Endodermal cell (in vitro differentiated cells): ENCODE measurements around the gene GRM5. TPM values are rescaled to one million over a fixed set of nuclear protein-coding genes. Genes with fewer than 3 reads are reported as not detected.
"Not testable (repeated sequence)": the region's sequence is repeated elsewhere in the genome, so short reads cannot be mapped to it uniquely, and the experiment has no call there.

Experiments
- DNase-seq: peaks from one replicate; pipeline ENCODE4 v3.0.0-alpha.2; 2017
- H3K27ac ChIP-seq: 2 replicates; pipeline ENCODE4 v1.5.1; 2013; ENCODE audit warnings: mild to moderate bottlenecking, low read depth, low read length, moderate library complexity
- H3K27me3 ChIP-seq: 2 replicates; pipeline ENCODE4 v1.6.1; 2013; ENCODE audit warnings: mild to moderate bottlenecking, low read length, moderate library complexity; ENCODE audit not compliant: insufficient read depth, control insufficient read depth, poor library complexity, severe bottlenecking
- H3K36me3 ChIP-seq: 2 replicates; pipeline ENCODE4 v1.7.0; 2013; ENCODE audit warnings: mild to moderate bottlenecking, low read length, moderate library complexity; ENCODE audit not compliant: control insufficient read depth, insufficient read depth
- H3K4me1 ChIP-seq: one replicate; pipeline ENCODE4 v1.7.0; 2013; ENCODE audit warnings: low read length; ENCODE audit not compliant: control insufficient read depth, insufficient read depth
- H3K4me3 ChIP-seq: 2 replicates; pipeline ENCODE4 v1.5.1; 2013; ENCODE audit warnings: mild to moderate bottlenecking, low read length, moderate library complexity
- H3K9ac ChIP-seq: 2 replicates; pipeline ENCODE4 v1.6.1; 2013; ENCODE audit warnings: mild to moderate bottlenecking, low read length, moderate library complexity; ENCODE audit not compliant: poor library complexity, severe bottlenecking; ENCODE audit errors: extremely low read depth
- H3K9me3 ChIP-seq: 2 replicates; pipeline ENCODE4 v1.6.1; 2013; ENCODE audit warnings: mild to moderate bottlenecking, low read length, moderate library complexity; ENCODE audit not compliant: control insufficient read depth
- H3K27ac Mint-ChIP-seq: 2 replicates; pipeline ENCODE4 v1.8.0; 2020; ENCODE audit warnings: mixed read lengths
- H3K27me3 Mint-ChIP-seq: 2 replicates; pipeline ENCODE4 v1.8.0; 2021; ENCODE audit warnings: mild to moderate bottlenecking, mixed read lengths; ENCODE audit not compliant: insufficient read depth
- H3K36me3 Mint-ChIP-seq: 2 replicates; pipeline ENCODE4 v1.8.0; 2020; ENCODE audit warnings: low read depth, mixed read lengths
- H3K4me1 Mint-ChIP-seq: 2 replicates; pipeline ENCODE4 v1.8.0; 2020; ENCODE audit warnings: mixed read lengths
- H3K4me3 Mint-ChIP-seq: 2 replicates; pipeline ENCODE4 v1.8.0; 2020; ENCODE audit warnings: mild to moderate bottlenecking, moderate library complexity, mixed read lengths
- H3K9me3 Mint-ChIP-seq: 2 replicates; pipeline ENCODE4 v1.8.0; 2020; ENCODE audit warnings: mild to moderate bottlenecking, mixed read lengths
- WGBS, 2 experiments: methylation state at CpG; one replicate each; pipeline versions ENCODE4 v1.1.5 to v1.1.7; 2013; ENCODE audit warnings: missing lambda C conversion rate in 2 of 2, mixed read lengths in 1 of 2; ENCODE audit not compliant: insufficient coverage in 1 of 2, insufficient read length in 1 of 2; 5-methylcytosine and 5-hydroxymethylcytosine counted together
- total RNA-seq, 2 donors: library from RNA; stranded (reverse); fragmentation: NEBNext Ultra II Directional in 1 of 2; extraction: Animal tissue kit (Norgen Biotek cat#: 25700) in 1 of 2; gene quantifications; 2 replicates in 1 of 2; 3 replicates in 1 of 2; pipeline ENCODE4 v1.2.1, GENCODE V29; 2021
- TF ChIP-seq, protein P1 (sequence below): fragments of 200-600 bp; sonication (generic); conservative IDR thresholded peaks from 2 replicates; pipeline ENCODE4 v1.5.0; 2021; ENCODE audit warnings: antibody characterized with exemption, mild to moderate bottlenecking

The GRM5 gene
- total RNA-seq, 2 donors from 2014 or later: 0.07 to 0.09 TPM

DNA sequence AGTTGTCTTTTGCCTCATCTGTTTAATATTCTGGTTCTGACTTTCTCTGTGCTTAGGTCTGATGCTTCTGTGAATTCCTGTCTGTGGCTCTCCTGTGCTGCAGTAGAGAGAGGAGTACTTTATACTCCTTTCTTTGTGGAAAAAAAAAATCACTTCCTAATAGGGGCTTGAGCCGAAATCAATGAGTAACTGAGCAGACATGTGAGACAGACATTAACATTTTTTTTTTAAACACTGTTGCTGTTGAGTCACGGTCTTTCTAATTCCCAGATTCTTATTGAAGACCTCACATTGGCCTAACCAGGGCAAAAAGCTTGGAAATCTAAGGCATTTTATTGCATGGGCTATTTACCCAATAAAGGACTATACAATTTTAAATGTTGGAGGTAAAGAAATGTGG, 86.1 kb downstream of the GRM5 start:
- no peak overlapping the region for H3K9ac ChIP-seq
- TF ChIP-seq, protein P1, sequence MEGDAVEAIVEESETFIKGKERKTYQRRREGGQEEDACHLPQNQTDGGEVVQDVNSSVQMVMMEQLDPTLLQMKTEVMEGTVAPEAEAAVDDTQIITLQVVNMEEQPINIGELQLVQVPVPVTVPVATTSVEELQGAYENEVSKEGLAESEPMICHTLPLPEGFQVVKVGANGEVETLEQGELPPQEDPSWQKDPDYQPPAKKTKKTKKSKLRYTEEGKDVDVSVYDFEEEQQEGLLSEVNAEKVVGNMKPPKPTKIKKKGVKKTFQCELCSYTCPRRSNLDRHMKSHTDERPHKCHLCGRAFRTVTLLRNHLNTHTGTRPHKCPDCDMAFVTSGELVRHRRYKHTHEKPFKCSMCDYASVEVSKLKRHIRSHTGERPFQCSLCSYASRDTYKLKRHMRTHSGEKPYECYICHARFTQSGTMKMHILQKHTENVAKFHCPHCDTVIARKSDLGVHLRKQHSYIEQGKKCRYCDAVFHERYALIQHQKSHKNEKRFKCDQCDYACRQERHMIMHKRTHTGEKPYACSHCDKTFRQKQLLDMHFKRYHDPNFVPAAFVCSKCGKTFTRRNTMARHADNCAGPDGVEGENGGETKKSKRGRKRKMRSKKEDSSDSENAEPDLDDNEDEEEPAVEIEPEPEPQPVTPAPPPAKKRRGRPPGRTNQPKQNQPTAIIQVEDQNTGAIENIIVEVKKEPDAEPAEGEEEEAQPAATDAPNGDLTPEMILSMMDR: no peak
- no peaks in the 10 kb centered on the region for H3K9me3 ChIP-seq
- no peak for DNase-seq
- WGBS, 2 experiments: 81% methylated on average over 2 of the region's 2 CpGs; no CpG with 5 or more reads in 1 of the 2 experiments
- no peaks in the 10 kb centered on the region for H3K27me3 ChIP-seq
- peaks cover under 1% of the 10 kb centered on the region for H3K9me3 Mint-ChIP-seq
- no peak overlapping the region for H3K4me3 Mint-ChIP-seq
- no peaks in the 10 kb centered on the region for H3K4me1 Mint-ChIP-seq
- H3K27ac ChIP-seq: no peak overlapping the region
- no peaks in the 10 kb centered on the region for H3K36me3 Mint-ChIP-seq
- no peaks in the 10 kb centered on the region for H3K4me1 ChIP-seq
- no peaks in the 10 kb centered on the region for H3K36me3 ChIP-seq
- peak overlapping the region; percentile 42 for H3K27ac Mint-ChIP-seq
- no peak overlapping the region for H3K4me3 ChIP-seq
- H3K27me3 Mint-ChIP-seq: no peaks in the 10 kb centered on the region

DNA sequence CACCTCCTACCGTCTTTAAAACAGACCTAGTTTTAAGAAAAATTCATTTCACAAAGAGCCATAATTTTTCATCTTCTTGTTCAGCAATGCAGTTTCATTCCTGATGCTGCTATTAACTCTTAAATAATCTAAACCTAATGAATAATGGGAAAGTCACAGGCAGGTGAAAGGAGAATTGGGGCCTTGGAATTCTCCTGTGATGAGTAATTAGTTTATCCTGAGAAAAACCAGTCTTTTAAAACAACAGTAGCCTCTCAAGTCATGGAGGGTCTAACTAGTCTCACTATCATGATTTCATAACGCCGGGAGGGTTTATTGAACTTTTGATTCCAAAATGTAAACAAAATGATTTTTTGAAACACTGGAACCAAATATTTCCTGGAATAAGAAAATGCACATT, 86.8 kb downstream of the GRM5 start:
- not testable (repeated sequence) for DNase-seq, H3K4me1 ChIP-seq, H3K27ac Mint-ChIP-seq, H3K36me3 ChIP-seq, H3K27me3 ChIP-seq, H3K4me1 Mint-ChIP-seq, H3K9ac ChIP-seq, H3K9me3 ChIP-seq, H3K9me3 Mint-ChIP-seq, H3K4me3 ChIP-seq, H3K27me3 Mint-ChIP-seq, H3K27ac ChIP-seq, H3K36me3 Mint-ChIP-seq, H3K4me3 Mint-ChIP-seq
- WGBS, 2 experiments: 95 to 100% methylated on average over 2 to 3 of the region's 3 CpGs

DNA sequence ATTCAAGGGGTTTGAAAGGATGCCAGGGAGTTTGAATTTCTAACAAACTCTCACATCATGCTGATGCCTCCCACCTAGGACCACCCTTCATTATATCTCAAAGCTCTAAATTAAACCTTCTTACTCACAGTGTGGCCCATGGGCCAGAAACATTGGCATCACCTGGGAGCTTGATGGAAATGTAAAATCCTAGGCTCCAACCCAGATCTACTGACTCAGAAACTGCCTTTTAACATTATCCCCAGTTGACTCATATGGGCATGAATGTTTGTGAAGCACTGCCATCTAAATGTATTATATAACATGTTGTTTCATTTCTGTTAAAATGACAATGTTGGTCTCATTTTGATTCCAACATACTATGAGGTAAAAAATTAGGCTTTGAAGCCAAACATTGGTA, 90.3 kb downstream of the GRM5 start:
- H3K4me3 ChIP-seq, DNase-seq, H3K27me3 Mint-ChIP-seq, H3K4me1 ChIP-seq, H3K4me3 Mint-ChIP-seq, H3K9me3 ChIP-seq, H3K36me3 ChIP-seq, H3K9ac ChIP-seq, H3K36me3 Mint-ChIP-seq, H3K27ac ChIP-seq, H3K4me1 Mint-ChIP-seq, H3K27me3 ChIP-seq, H3K27ac Mint-ChIP-seq: not testable (repeated sequence)
- peaks cover 15% of the 10 kb centered on the region for H3K9me3 Mint-ChIP-seq

DNA sequence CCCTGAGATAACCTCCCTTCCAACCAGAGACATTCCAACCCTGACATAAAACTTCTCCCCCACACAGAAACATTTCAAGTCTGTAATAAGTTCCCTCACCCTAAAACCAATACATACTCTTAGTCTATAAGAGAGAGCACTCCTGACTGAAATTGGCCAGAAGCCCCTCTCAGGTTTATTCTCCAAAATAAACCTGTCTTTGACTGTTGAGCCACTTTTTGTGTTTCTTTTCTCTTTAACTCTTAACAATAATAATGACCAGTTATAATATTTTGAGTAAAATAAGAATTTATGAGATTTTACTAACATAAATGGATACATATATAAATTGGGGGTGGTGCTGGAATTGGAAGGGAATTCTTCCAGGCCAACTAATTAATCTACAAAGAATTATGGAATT, 93.6 kb downstream of the GRM5 start:
- no peak overlapping the region for H3K27ac Mint-ChIP-seq
- Histone ChIP-seq H3K36me3 (no peaks in the 10 kb centered on the region), H3K4me1 (no peaks in the 10 kb centered on the region), H3K27me3 (no peaks in the 10 kb centered on the region), H3K27ac (no peak overlapping the region), H3K9me3 (no peaks in the 10 kb centered on the region), H3K4me3 (no peak overlapping the region), H3K9ac (no peak overlapping the region)
- DNase-seq: no peak
- no peaks in the 10 kb centered on the region for H3K36me3 Mint-ChIP-seq
- peaks cover 15% of the 10 kb centered on the region for H3K9me3 Mint-ChIP-seq
- H3K4me3 Mint-ChIP-seq: no peak overlapping the region
- no peaks in the 10 kb centered on the region for H3K27me3 Mint-ChIP-seq
- TF ChIP-seq, protein P1: no peak
- H3K4me1 Mint-ChIP-seq: no peaks in the 10 kb centered on the region

DNA sequence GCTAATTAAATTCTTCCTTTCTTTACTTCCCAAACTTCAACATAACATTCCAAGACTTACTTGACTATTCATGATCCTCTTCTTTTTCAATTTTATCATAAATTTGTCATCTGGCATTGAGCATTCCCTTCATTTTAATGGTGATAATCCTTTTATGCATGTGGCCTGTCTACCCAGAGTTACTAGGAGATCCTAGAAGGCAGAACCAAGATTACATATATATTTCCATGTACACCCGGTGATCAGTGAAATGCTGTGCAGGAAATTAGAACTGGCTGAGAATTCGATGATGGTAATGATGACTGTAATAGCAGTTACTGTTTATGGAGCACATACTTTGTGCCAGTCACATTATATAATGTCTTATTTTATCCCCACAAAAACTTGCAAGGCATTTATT, 104.2 kb downstream of the GRM5 start:
- not testable (repeated sequence) for H3K4me1 Mint-ChIP-seq, DNase-seq, H3K27ac Mint-ChIP-seq, H3K9ac ChIP-seq, H3K4me3 Mint-ChIP-seq, H3K27me3 Mint-ChIP-seq, H3K27ac ChIP-seq, H3K36me3 Mint-ChIP-seq, H3K36me3 ChIP-seq, H3K27me3 ChIP-seq, H3K4me1 ChIP-seq, H3K9me3 Mint-ChIP-seq, H3K9me3 ChIP-seq, H3K4me3 ChIP-seq
- WGBS, 2 experiments: 100% methylated on average over 1 of the region's 2 CpGs; no CpG with 5 or more reads in 1 of the 2 experiments

DNA sequence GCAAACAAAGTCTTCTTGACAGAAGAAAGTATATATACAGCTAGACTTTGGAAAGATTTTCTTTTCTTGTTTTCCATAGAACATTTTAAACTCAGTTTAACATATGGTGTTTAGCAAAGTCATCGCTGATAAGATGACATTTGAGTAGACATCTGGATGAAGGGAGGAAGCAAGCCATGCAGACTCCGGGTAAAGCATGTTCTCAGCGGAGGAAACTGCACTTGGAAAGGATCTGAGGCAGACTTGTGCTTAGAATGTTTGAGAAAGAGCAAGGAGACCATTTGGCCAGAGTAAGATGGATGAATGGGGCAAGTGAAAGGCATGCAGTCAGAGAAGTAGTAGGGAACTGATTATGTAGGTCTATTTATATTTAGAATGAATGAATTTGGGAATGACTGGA, 105.9 kb downstream of the GRM5 start:
- not testable (repeated sequence) for H3K4me1 Mint-ChIP-seq, H3K9ac ChIP-seq, H3K4me3 ChIP-seq, H3K27me3 Mint-ChIP-seq, H3K9me3 Mint-ChIP-seq, H3K36me3 ChIP-seq, H3K27ac ChIP-seq, H3K4me3 Mint-ChIP-seq, H3K36me3 Mint-ChIP-seq, DNase-seq, H3K27ac Mint-ChIP-seq, H3K27me3 ChIP-seq, H3K4me1 ChIP-seq, H3K9me3 ChIP-seq
- 94 to 95% methylated on average over 2 to 3 of the region's 3 CpGs for WGBS, 2 experiments
